ENCODE data around the gene RERE.

Gene RERE

GRCh38 chr1:8807004-8807403 lies 10.4 kb downstream of the RERE start:
- no CpG with 5 or more reads among the region's 8 CpGs for WGBS, 2 donors (ENCODE audit: extremely low coverage in 2 of 2, insufficient read length in 2 of 2, insufficient replicate concordance in 1 of 2)

GRCh38 chr1:8800416-8800815 lies 17.0 kb downstream of the RERE start:
- Histone ChIP-seq H2BK120ac (ENCODE audit: low read depth, low read length) (no peak overlapping the region), H3K79me1 (ENCODE audit: low read depth, low read length) (peaks cover 7% of the 10 kb centered on the region), H3K9me3 (replicated peaks in 1 of 2; ENCODE audit: control insufficient read depth in 2 of 2, insufficient read depth in 1 of 2, low read depth in 1 of 2, low read length in 2 of 2) (no peaks in the 10 kb centered on the region), H4K91ac (ENCODE audit: low read depth, low read length, poor library complexity) (no peak overlapping the region), H2BK15ac (ENCODE audit: low read length) (no peak overlapping the region), H2AK5ac (ENCODE audit: low read depth, low read length) (no peak overlapping the region), H3K4me2 (ENCODE audit: insufficient read depth, low read length, poor library complexity, severe bottlenecking) (no peak overlapping the region), H3K27ac (replicated peaks; ENCODE audit: low read length) (no peak overlapping the region), H3K4me1 (ENCODE audit: control insufficient read depth in 2 of 2, insufficient read depth in 1 of 2, low read depth in 1 of 2, low read length in 2 of 2) (no peaks in the 10 kb centered on the region), H2BK12ac (ENCODE audit: low read length) (no peak overlapping the region), H3K27me3 (ENCODE audit: control insufficient read depth in 3 of 3, insufficient read depth in 3 of 3, low read depth in 1 of 3, low read length in 3 of 3) (no peaks in the 10 kb centered on the region), H3K18ac (ENCODE audit: low read length) (no peak overlapping the region), H3K4ac (ENCODE audit: low read length) (no peak overlapping the region), H3K9ac (ENCODE audit: low read depth, low read length, poor library complexity) (no peak overlapping the region), H3K4me3 (ENCODE audit: low read length in 2 of 2) (no peak overlapping the region), H2BK5ac (ENCODE audit: low read length) (no peak overlapping the region), H3K23ac (ENCODE audit: low read depth, low read length, poor library complexity) (no peak overlapping the region), H3K14ac (ENCODE audit: low read length) (no peak overlapping the region), H2AFZ (ENCODE audit: low read length) (no peak overlapping the region), H3K36me3 (replicated peaks in 1 of 2; ENCODE audit: control insufficient read depth in 2 of 2, insufficient read depth in 2 of 2, low read length in 2 of 2) (peaks cover 2 to 32% of the 10 kb centered on the region in 2 donors), H4K8ac (ENCODE audit: low read depth, low read length) (no peak overlapping the region)
- WGBS, 2 donors (ENCODE audit: extremely low coverage in 2 of 2, insufficient read length in 2 of 2, insufficient replicate concordance in 1 of 2) = no CpG with 5 or more reads among the region's 5 CpGs
- no peak for DNase-seq (ENCODE audit: low spot score)

More at GRCh38 chr1:8807004-8807403, 10.4 kb downstream of the RERE start:
- no peak overlapping the region for H2BK12ac ChIP-seq (ENCODE audit: low read length)
- no peak overlapping the region for H3K4me2 ChIP-seq (ENCODE audit: insufficient read depth, low read length, poor library complexity, severe bottlenecking)
- no peak overlapping the region for H3K23ac ChIP-seq (ENCODE audit: low read depth, low read length, poor library complexity)
- peaks cover 0 to 11% of the 10 kb centered on the region in 2 donors for H3K36me3 ChIP-seq (replicated peaks in 1 of 2; ENCODE audit: control insufficient read depth in 2 of 2, insufficient read depth in 2 of 2, low read length in 2 of 2)
- no peak overlapping the region for H2BK120ac ChIP-seq (ENCODE audit: low read depth, low read length)
- no peak overlapping the region for H3K9ac ChIP-seq (ENCODE audit: low read depth, low read length, poor library complexity)
- H3K79me1 ChIP-seq (ENCODE audit: low read depth, low read length) = no peaks in the 10 kb centered on the region
- no peak overlapping the region for H2BK15ac ChIP-seq (ENCODE audit: low read length)
- DNase-seq (ENCODE audit: low spot score) = no peak
- no peaks in the 10 kb centered on the region for H3K4me1 ChIP-seq (ENCODE audit: control insufficient read depth in 2 of 2, insufficient read depth in 1 of 2, low read depth in 1 of 2, low read length in 2 of 2)
- no peak overlapping the region for H3K4me3 ChIP-seq (ENCODE audit: low read length in 2 of 2)
- no peak overlapping the region for H2BK5ac ChIP-seq (ENCODE audit: low read length)
- no peak overlapping the region for H2AFZ ChIP-seq (ENCODE audit: low read length)
- no peak overlapping the region for H4K8ac ChIP-seq (ENCODE audit: low read depth, low read length)
- no peak overlapping the region for H3K14ac ChIP-seq (ENCODE audit: low read length)
- H3K4ac ChIP-seq (ENCODE audit: low read length) = no peak overlapping the region
- H3K27me3 ChIP-seq (ENCODE audit: control insufficient read depth in 3 of 3, insufficient read depth in 3 of 3, low read depth in 1 of 3, low read length in 3 of 3) = no peaks in the 10 kb centered on the region
- no peaks in the 10 kb centered on the region for H3K9me3 ChIP-seq (replicated peaks in 1 of 2; ENCODE audit: control insufficient read depth in 2 of 2, insufficient read depth in 1 of 2, low read depth in 1 of 2, low read length in 2 of 2)
- no peak overlapping the region for H3K18ac ChIP-seq (ENCODE audit: low read length)
- no peak overlapping the region for H3K27ac ChIP-seq (replicated peaks; ENCODE audit: low read length)
- no peak overlapping the region for H2AK5ac ChIP-seq (ENCODE audit: low read depth, low read length)
- H4K91ac ChIP-seq (ENCODE audit: low read depth, low read length, poor library complexity) = no peak overlapping the region

GRCh38 chr1:8797216-8797615 lies 20.2 kb downstream of the RERE start:
- no peak overlapping the region for H2BK120ac ChIP-seq (ENCODE audit: low read depth, low read length)
- H3K14ac ChIP-seq (ENCODE audit: low read length) = no peak overlapping the region
- H2BK5ac ChIP-seq (ENCODE audit: low read length) = no peak overlapping the region
- H3K9ac ChIP-seq (ENCODE audit: low read depth, low read length, poor library complexity) = no peak overlapping the region
- H3K18ac ChIP-seq (ENCODE audit: low read length) = no peak overlapping the region
- no peak overlapping the region for H4K91ac ChIP-seq (ENCODE audit: low read depth, low read length, poor library complexity)
- no peak overlapping the region for H2AK5ac ChIP-seq (ENCODE audit: low read depth, low read length)
- no peak overlapping the region for H3K27ac ChIP-seq (replicated peaks; ENCODE audit: low read length)
- no peak overlapping the region for H3K23ac ChIP-seq (ENCODE audit: low read depth, low read length, poor library complexity)
- H3K36me3 ChIP-seq (replicated peaks in 1 of 2; ENCODE audit: control insufficient read depth in 2 of 2, insufficient read depth in 2 of 2, low read length in 2 of 2) = peaks cover 2 to 29% of the 10 kb centered on the region in 2 donors
- no peak overlapping the region for H4K8ac ChIP-seq (ENCODE audit: low read depth, low read length)
- H3K4me3 ChIP-seq (ENCODE audit: low read length in 2 of 2) = no peak overlapping the region
- no peaks in the 10 kb centered on the region for H3K9me3 ChIP-seq (replicated peaks in 1 of 2; ENCODE audit: control insufficient read depth in 2 of 2, insufficient read depth in 1 of 2, low read depth in 1 of 2, low read length in 2 of 2)
- no peak for DNase-seq (ENCODE audit: low spot score)
- H2BK12ac ChIP-seq (ENCODE audit: low read length) = no peak overlapping the region
- no peak overlapping the region for H3K4me2 ChIP-seq (ENCODE audit: insufficient read depth, low read length, poor library complexity, severe bottlenecking)
- H3K4ac ChIP-seq (ENCODE audit: low read length) = no peak overlapping the region
- no peaks in the 10 kb centered on the region for H3K4me1 ChIP-seq (ENCODE audit: control insufficient read depth in 2 of 2, insufficient read depth in 1 of 2, low read depth in 1 of 2, low read length in 2 of 2)
- no peak overlapping the region for H2BK15ac ChIP-seq (ENCODE audit: low read length)
- no peak overlapping the region for H2AFZ ChIP-seq (ENCODE audit: low read length)
- 100% methylated on average over 1 of the region's 5 CpGs; no CpG with 5 or more reads in 1 of the 2 donors for WGBS, 2 donors (ENCODE audit: extremely low coverage in 2 of 2, insufficient read length in 2 of 2, insufficient replicate concordance in 1 of 2)
- peaks cover 7% of the 10 kb centered on the region for H3K79me1 ChIP-seq (ENCODE audit: low read depth, low read length)
- H3K27me3 ChIP-seq (ENCODE audit: control insufficient read depth in 3 of 3, insufficient read depth in 3 of 3, low read depth in 1 of 3, low read length in 3 of 3) = no peaks in the 10 kb centered on the region

- no peaks in the 10 kb centered on the region for H3K4me1 ChIP-seq (ENCODE audit: control insufficient read depth in 2 of 2, insufficient read depth in 1 of 2, low read depth in 1 of 2, low read length in 2 of 2)
- no CpG with 5 or more reads among the region's 3 CpGs for WGBS, 2 donors (ENCODE audit: extremely low coverage in 2 of 2, insufficient read length in 2 of 2, insufficient replicate concordance in 1 of 2)
- no peak overlapping the region for H3K14ac ChIP-seq (ENCODE audit: low read length)
- H3K4ac ChIP-seq (ENCODE audit: low read length) = no peak overlapping the region
- H2BK5ac ChIP-seq (ENCODE audit: low read length) = no peak overlapping the region
- no peak overlapping the region for H3K4me2 ChIP-seq (ENCODE audit: insufficient read depth, low read length, poor library complexity, severe bottlenecking)
- no peak overlapping the region for H2BK12ac ChIP-seq (ENCODE audit: low read length)
- H2AFZ ChIP-seq (ENCODE audit: low read length) = no peak overlapping the region
- H3K9me3 ChIP-seq (replicated peaks in 1 of 2; ENCODE audit: control insufficient read depth in 2 of 2, insufficient read depth in 1 of 2, low read depth in 1 of 2, low read length in 2 of 2) = no peaks in the 10 kb centered on the region
- H3K27ac ChIP-seq (replicated peaks; ENCODE audit: low read length) = no peak overlapping the region
- H4K8ac ChIP-seq (ENCODE audit: low read depth, low read length) = no peak overlapping the region
- no peak overlapping the region for H3K18ac ChIP-seq (ENCODE audit: low read length)
- H3K27me3 ChIP-seq (ENCODE audit: control insufficient read depth in 3 of 3, insufficient read depth in 3 of 3, low read depth in 1 of 3, low read length in 3 of 3) = no peaks in the 10 kb centered on the region
- no peak overlapping the region for H3K23ac ChIP-seq (ENCODE audit: low read depth, low read length, poor library complexity)
- no peak overlapping the region for H2BK120ac ChIP-seq (ENCODE audit: low read depth, low read length)
- no peak for DNase-seq (ENCODE audit: low spot score)
- H3K4me3 ChIP-seq (ENCODE audit: low read length in 2 of 2) = no peak overlapping the region
- peaks cover 2 to 31% of the 10 kb centered on the region in 2 donors for H3K36me3 ChIP-seq (replicated peaks in 1 of 2; ENCODE audit: control insufficient read depth in 2 of 2, insufficient read depth in 2 of 2, low read length in 2 of 2)
- no peak overlapping the region for H2BK15ac ChIP-seq (ENCODE audit: low read length)
- no peak overlapping the region for H2AK5ac ChIP-seq (ENCODE audit: low read depth, low read length)
- no peak overlapping the region for H4K91ac ChIP-seq (ENCODE audit: low read depth, low read length, poor library complexity)
- H3K9ac ChIP-seq (ENCODE audit: low read depth, low read length, poor library complexity) = no peak overlapping the region
- H3K79me1 ChIP-seq (ENCODE audit: low read depth, low read length) = peaks cover 7% of the 10 kb centered on the region
Observed at GRCh38 chr1:8796812-8797211, 20.6 kb downstream of the RERE start.

Data from neuronal stem cell (in vitro differentiated cells).